Pons (tissue), 1 donor: ENCODE measurements around the gene CIRBP.
A peak's percentile ranks its signal among the peaks of the same experiment; 100 is the strongest.

Experiments
- DNase-seq: peaks from one replicate; pipeline ENCODE4 v3.0.0-alpha.2; 2016; ENCODE audit warnings: low spot score

Gene CIRBP

GRCh38 chr19:1230783-1231489, 38.2 kb upstream of the CIRBP start:
- DNase-seq = no peak

DNA sequence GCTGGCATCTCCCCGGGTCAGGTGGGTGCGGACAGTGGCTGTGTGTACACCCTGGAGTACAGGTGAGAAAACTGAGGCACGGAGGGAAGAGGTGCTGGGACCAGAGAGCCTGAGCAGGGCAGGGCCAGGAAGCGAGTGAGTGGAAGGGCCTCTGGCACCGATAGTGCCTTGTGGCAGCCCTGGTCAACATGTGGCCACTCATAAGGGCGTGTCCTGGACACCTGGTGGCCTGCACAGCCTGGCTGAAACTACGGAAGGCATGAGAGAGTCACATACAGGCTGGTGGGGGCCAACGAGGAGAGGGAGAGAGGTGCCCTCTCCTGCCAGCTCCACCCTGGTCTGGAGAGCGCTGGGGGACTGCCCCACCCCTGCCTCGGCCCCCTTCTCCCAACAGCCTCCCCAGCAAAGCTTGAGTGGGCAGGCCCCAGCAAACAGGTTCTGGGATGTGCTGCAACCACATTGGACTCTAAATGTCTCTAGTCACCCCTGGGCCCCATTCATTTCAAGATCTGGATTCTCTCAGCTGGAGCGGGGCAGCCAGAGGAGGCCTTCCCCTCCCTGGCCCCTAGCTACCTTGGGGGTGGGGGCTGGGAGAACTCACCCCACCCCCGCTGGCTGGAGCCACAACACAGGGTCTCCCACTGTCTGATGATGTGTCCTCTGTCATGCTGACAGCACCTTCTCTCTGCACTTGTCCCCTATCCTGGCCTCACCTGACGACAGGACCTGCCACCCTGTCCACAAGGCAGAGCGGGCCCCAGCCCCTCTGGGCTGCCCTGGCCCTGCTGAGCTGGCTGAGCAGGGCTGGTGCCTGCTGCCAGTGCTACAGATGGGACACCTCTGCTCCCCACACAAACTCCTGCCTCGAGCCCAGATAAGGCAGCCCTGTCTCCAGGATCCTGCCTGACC, 37.1 kb upstream of the CIRBP start:
- DNase-seq = no peak

DNA sequence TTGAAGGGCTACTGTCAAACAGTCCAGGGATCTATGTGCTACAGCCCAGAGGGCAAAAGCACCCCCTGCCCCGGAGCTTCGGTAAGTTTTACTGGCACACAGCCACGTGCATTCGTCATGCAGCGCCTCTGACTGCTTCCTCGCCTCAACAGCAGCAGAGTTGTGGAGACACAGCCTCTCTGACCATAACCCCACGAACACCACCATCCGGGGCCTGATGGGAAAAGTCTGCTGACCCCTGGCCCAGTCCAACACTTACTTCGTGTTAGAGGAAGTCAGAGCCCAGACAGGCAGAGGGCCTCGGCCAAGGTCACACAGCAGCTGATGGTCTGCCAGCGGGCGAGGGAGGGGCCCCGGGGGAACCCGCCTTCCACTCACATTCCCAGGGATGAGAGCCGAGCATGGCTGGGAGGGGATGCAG, 36.5 kb upstream of the CIRBP start:
- DNase-seq = no peak

- DNase-seq = no peak
Observed at GRCh38 chr19:1233115-1233667, 35.9 kb upstream of the CIRBP start.

DNA sequence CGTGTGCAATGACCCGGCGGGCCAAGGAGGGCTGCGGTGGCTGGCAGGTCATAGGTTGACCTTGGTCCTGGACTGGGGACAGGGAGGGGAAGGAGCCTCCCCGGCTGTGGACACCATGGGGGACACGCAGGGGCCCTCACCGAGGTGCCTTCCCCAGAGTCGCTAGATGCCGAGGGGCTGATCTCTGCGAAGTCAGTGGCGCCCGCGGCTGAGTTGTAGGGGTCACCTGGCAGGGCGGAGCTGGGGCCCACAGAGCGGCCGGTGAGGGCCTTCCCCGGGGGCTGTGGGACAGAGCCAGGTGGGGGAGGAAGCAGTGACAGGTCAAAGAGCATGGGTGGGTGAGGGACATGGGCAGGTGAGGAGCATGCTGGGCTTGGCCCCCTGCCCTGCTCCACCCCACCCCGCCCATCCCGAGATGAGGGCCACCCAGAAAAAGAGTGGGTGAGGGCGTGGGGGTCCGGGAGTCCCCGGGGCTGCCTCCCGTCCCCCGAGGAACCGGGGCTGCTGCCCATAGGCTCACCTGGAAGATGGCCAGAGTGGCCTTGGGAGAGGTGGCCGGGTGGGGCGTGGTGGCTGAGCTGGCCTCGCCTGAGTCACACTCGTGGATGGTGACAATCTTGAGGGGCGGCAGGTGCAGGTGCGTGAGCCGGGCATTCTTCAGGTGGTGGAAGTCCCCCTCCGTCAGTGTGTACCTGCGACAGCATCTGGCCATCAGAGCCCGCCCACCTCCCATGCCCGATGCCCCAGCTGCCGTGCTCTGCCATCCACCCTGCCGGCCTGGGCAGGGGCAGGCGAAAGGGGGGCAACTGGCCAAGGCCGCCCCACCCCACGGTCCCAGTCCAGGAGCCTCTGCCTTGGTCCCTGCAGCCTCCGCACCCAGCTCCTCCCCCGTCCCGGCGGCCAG, 34.8 kb upstream of the CIRBP start:
- DNase-seq = no peak

GRCh38 chr19:1234955-1235380, 34.2 kb upstream of the CIRBP start:
- no peak for DNase-seq

GRCh38 chr19:1235625-1236538, 33.2 kb upstream of the CIRBP start:
- DNase-seq = no peak

DNA sequence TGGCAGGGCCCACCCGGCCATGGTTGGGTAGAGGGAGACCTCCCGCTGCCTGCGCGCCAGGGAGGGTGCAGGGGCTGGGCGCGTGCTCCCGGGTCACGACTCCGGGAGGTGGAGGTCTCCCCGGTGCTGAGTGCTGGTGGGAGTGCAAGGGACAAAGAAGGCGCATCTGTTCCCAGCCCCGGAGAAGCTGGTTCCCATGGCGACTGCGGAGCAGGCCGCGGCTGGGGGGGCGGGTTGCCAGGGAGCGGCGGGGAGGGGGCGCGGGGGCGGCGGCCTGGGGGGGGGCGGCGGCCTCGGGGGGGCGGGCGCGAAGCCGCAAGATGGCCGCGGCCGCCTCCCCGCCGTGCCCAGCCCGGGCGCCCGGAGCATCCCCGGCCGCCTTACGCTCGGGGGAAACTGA, 32.6 kb upstream of the CIRBP start:
- no peak for DNase-seq

GRCh38 chr19:1237027-1237659, 32.0 kb upstream of the CIRBP start:
- DNase-seq = no peak

GRCh38 chr19:1237754-1238368, 31.3 kb upstream of the CIRBP start, which contains the start of gene CBARP:
Gene CBARP (minus strand): TSS chr19:1238005. CDS start chr19:1236100, 1,905 bp downstream.
- no peak for DNase-seq

DNA sequence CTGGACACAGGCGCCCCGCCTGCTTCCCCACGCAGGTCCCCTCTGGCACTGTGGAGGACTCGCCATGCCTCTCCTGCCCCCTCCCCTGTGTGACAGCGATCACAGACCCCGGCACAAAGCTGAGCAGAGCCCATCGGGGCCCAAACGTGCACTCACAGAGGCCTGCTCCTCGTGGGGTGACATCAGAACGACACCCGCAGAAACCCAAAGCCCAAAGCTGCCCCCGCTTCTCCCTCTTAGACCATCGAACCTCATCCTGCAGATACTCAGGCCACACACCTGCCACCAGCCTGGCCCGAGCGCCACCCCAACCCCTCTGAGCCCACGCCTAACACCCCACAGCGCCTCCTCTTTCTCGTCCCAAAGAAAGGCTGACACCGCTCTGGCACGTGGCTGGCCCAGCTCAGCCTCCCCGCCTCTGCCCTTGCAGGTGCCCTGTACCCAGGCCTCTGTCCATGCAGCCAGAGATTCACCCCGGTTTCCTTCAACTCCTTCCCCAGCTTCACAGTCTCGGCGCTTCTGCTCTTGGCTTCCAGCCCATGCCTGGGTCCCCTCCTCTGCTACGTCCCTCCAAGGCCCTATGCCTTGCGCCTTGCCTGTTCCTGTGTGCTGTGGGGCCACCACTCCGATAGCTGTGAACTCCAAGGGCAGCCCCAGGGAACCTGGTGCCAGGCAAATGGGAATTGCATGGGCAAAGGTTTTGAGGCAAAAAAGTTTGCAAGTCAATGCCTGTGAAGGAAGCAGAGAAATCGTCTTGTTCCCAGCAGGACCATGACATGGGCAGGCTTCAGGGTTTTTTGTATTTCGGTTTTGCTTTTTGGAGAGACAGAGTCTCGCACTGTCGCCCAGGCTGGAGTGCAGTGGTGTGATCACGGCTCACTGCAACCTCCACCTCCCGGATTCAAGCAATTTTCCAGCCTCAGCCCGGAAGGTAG, 30.5 kb upstream of the CIRBP start:
- peak; percentile 19 for DNase-seq

DNA sequence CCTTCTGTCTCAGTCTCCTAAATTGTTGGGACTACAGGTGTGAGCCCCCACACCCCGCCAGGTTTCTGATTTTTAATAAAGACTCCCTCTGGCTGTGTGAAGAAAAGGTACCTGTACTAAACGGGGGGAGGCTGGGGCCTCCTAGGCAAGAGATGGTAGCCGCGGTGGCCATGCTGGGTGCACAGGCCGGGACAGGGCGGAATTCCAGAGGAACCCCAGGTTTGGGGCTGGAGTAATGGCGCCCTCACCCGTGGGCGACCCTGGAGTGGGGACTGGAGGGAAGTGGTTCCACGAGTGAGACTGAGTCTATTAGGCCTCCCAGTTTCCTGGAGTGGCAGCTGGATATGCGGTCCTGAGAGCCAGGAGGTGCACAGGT, 29.7 kb upstream of the CIRBP start:
- DNase-seq = peak; percentile 20

- peak; percentile 77 for DNase-seq
Observed at GRCh38 chr19:1239796-1240737, 29.1 kb upstream of the CIRBP start.

DNA sequence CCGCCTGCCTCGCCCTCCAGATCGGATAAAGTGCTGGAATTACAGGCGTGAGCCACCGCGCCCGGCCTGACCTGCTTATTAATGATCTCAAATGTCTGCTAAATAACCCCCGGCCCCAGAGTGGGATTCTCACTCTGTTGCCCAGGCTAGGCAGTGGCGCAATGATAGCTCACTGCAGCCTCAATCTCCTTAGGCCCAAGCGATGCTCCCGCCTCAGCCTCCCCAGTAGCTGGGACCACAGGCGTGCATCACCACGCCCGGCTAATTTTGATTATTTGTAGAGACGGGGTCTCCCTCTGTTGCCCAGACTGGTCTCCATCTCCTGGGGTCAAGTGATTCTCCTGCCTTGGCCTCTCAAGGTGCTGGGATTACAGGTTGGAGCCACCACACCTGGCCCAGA, 28.2 kb upstream of the CIRBP start:
- DNase-seq = no peak

DNA sequence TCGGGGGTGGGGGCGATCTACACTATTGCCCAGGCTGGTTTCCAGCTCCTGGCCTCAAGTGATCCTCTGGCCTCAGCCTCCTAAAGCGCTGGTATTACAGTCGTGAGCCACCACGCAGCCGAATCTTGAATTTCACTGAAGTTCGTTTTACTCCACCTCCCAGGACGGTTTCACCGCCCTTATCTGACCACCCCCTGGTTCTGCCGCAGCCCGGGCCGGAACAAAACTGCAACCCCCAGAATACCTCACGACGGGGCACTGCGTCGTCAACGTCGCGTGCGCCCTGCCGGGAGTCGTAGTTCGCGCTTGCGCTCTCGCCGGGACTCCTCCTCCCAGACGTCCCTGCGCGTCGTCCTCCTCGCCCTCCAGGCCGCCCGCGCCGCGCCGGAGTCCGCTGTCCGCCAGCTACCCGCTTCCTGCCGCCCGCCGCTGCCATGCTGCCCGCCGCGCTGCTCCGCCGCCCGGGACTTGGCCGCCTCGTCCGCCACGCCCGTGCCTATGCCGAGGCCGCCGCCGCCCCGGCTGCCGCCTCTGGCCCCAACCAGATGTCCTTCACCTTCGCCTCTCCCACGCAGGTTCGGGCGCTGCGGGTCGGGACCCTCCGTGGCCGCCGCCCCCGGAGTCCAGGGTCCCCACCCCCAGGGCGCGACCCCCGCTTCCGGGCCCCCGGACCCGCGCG, 27.6 kb upstream of the CIRBP start, which contains the start of gene ATP5F1D:
TSS of gene ATP5F1D (plus strand) at position 335 of the 679 bp plus-strand sequence. CDS start at position 435, 100 bp downstream.
- peak; percentile 82 for DNase-seq
